Activated CD4-positive, alpha-beta T cell treated with anti-CD3 and anti-CD28 coated beads, Interleukin-2, amount 50 U/mL, for 16 hours (primary cell): ENCODE data around the gene RDX.
"Not testable (repeated sequence)": the region's sequence is repeated elsewhere in the genome, so short reads cannot be mapped to it uniquely, and the experiment has no call there.

Source experiments
- DNase-seq: peaks from one replicate; pipeline ENCODE4 v3.0.0-alpha.2; 2020

The RDX gene

GRCh38 chr11:110305169-110306018, 9.0 kb upstream of the RDX start:
- no peak for DNase-seq

- DNase-seq, result no peak
Measured at GRCh38 chr11:110303414-110303826, 7.0 kb upstream of the RDX start.

GRCh38 chr11:110301577-110301976, 5.2 kb upstream of the RDX start:
- no peak for DNase-seq

- DNase-seq, result no peak
Measured at GRCh38 chr11:110301032-110301431, 4.6 kb upstream of the RDX start.

- no peak for DNase-seq
Measured at GRCh38 chr11:110299006-110299785, 2.8 kb upstream of the RDX start.

GRCh38 chr11:110298301-110298765, 1.9 kb upstream of the RDX start:
- no peak for DNase-seq

- DNase-seq, result no peak
Measured at GRCh38 chr11:110297726-110298300, 1.4 kb upstream of the RDX start.

- DNase-seq, result no peak
Measured at GRCh38 chr11:110297076-110297725, 787 bp upstream of the RDX start.

- peak; percentile 62 for DNase-seq
Measured at GRCh38 chr11:110295531-110296225, 736 bp downstream of the RDX start.

GRCh38 chr11:110295086-110295485, 1.3 kb downstream of the RDX start:
- no peak for DNase-seq

GRCh38 chr11:110294509-110294908, 1.9 kb downstream of the RDX start:
- no peak for DNase-seq

- DNase-seq, result no peak
Measured at GRCh38 chr11:110293389-110293788, 3.0 kb downstream of the RDX start.

- DNase-seq, result not testable (repeated sequence)
Measured at GRCh38 chr11:110292146-110292545, 4.3 kb downstream of the RDX start.

- no peak for DNase-seq
Measured at GRCh38 chr11:110290591-110291334, 5.7 kb downstream of the RDX start.

GRCh38 chr11:110289472-110289871, 6.9 kb downstream of the RDX start:
- DNase-seq, result no peak

- DNase-seq, result no peak
Measured at GRCh38 chr11:110287537-110287936, 8.9 kb downstream of the RDX start.

- no peak for DNase-seq
Measured at GRCh38 chr11:110286298-110287040, 9.9 kb downstream of the RDX start.

- DNase-seq, result no peak
Measured at GRCh38 chr11:110283862-110284261, 12.6 kb downstream of the RDX start.

- not testable (repeated sequence) for DNase-seq
Measured at GRCh38 chr11:110280595-110280994, 15.8 kb downstream of the RDX start.

- no peak for DNase-seq
Measured at GRCh38 chr11:110279881-110280280, 16.5 kb downstream of the RDX start.

- DNase-seq, result no peak
Measured at GRCh38 chr11:110272919-110273318, 23.5 kb downstream of the RDX start.
